GM12892 (cell line): ENCODE data around the gene ST6GALNAC6.
"Not testable (repeated sequence)": the region's sequence is repeated elsewhere in the genome, so short reads cannot be mapped to it uniquely, and the experiment has no call there.

Source experiments
- POLR2A ChIP-seq: IDR thresholded peaks from 2 replicates; pipeline ENCODE4 v1.6.1; 2011; ENCODE audit warnings: low read depth, low read length, control low read depth
- POLR2AphosphoS5 ChIP-seq: IDR thresholded peaks from 2 replicates; pipeline ENCODE4 v1.6.1; 2011; ENCODE audit warnings: low read depth, low read length, control low read depth
- TAF1 ChIP-seq: IDR thresholded peaks from 2 replicates; pipeline ENCODE4 v1.6.1; 2011; ENCODE audit warnings: low read depth, mild to moderate bottlenecking, control low read depth, low read length, borderline replicate concordance

DNA sequence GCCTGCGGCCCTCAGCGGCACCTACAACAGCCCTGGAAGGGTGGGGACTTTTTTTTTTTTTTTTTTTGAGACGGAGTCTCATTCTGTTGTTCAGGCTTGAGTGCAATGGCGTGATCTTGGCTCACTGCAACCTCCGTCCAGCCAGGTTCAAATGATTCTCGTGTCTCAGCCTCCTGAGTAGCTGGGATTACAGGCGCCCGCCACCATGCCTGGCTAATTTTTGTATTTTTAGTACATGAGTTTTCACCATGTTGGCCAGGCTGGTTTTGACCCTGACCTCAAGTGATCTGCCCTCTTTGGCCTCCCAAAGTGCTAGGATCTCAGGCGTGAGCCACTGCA lies 29.3 kb downstream of the ST6GALNAC6 start:
- not testable (repeated sequence) for TF ChIP-seq POLR2A, POLR2AphosphoS5, TAF1
